Measurements from ENCODE around the gene HASPIN. TPM values are rescaled to one million over a fixed set of nuclear protein-coding genes. Genes with fewer than 3 reads are reported as not detected.

Gene HASPIN
- total RNA-seq, 6 experiments from 2014 or later, result 3.5 to 8.0 (median 7.0) TPM

DNA sequence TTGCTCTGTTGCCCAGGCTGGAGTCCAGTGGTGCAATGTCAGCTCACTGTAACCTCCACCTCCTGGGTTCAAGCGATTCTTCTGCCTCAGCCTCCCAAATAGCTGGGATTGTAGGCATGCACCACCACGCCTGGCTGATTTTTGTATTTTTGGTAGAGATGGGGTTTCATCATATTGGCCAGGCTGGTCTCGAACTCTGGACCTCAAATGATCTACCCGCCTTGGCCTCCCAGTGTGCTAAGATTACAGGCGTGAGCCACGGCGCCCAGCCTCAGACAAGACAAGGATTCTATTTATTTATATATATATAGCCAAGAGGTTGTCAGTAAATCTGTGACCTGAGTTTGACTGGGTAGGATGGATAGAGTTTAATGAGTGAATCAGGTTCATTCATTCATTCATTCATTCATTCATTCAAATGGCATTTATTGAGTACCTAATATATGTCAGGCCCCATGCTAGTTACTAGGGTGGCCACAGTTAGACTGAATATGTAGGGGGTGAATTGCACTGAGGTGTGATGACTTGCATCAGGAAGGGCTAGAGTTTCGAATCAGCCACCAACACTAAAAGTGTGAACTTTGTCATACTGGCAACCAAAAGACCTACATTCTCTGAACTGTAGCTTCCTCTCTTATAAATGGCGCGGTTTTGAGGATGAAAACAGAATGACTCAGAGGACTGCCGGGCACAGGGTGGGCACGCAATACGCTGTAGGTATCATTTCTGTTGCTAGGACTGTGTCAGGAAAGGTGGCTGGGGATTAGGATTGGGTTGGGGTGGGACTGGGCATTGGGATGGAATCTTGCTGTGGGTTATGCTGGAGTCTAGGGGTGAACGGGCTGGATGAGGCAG lies 39.4 kb downstream of the HASPIN start:
- DNase-seq, result no peak
- H3K4me1 Mint-ChIP-seq (ENCODE audit: low read depth), result peaks cover 6% of the 10 kb centered on the region; the same call in 1 of the 2 replicates
- H3K27me3 Mint-ChIP-seq (ENCODE audit: insufficient read depth), result peaks cover 8% of the 10 kb centered on the region
- H3K27ac Mint-ChIP-seq, result no peak overlapping the region
- H3K4me3 Mint-ChIP-seq, result no peak overlapping the region
- peaks cover 25% of the 10 kb centered on the region for H3K9me3 Mint-ChIP-seq
- H3K36me3 Mint-ChIP-seq (ENCODE audit: low read depth), result peaks cover 17% of the 10 kb centered on the region
- TF ChIP-seq CTCF (IDR thresholded peaks at IDR 0.05), result no peak

DNA sequence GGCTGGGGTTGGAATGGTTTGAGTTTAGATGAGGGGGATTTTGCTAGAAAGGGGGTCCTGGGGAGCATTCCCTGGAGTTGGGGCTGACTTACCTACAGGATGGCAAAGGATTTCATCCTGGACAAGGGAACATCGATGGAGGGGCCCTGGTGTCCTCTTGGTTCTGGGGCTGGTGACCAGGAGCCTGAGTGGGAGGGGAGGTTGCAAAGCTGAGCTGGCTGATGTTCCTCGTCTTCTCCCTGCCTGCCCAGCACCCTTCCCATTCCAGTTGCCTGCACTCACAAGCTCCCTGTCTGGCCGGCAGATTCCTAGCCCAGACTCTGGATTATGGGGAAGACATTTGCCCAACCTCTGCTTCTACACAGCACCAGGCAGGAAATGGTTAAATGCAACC lies 40.1 kb downstream of the HASPIN start:
- peaks cover 29% of the 10 kb centered on the region for H3K9me3 Mint-ChIP-seq
- H3K27ac Mint-ChIP-seq, result no peak overlapping the region
- peaks cover 17% of the 10 kb centered on the region for H3K36me3 Mint-ChIP-seq (ENCODE audit: low read depth)
- peaks cover 12% of the 10 kb centered on the region for H3K27me3 Mint-ChIP-seq (ENCODE audit: insufficient read depth)
- no peak overlapping the region for H3K4me3 Mint-ChIP-seq
- no peak for TF ChIP-seq CTCF (IDR thresholded peaks at IDR 0.05)
- peaks cover 6% of the 10 kb centered on the region; the same call in 1 of the 2 replicates for H3K4me1 Mint-ChIP-seq (ENCODE audit: low read depth)
- no peak for DNase-seq

GRCh38 chr17:3765981-3766380 lies 42.3 kb downstream of the HASPIN start:
- no peak overlapping the region for H3K4me3 Mint-ChIP-seq
- DNase-seq, result no peak

GRCh38 chr17:3766779-3767178 lies 43.1 kb downstream of the HASPIN start:
- Mint-ChIP-seq H3K27me3 (ENCODE audit: insufficient read depth) (peaks cover 10% of the 10 kb centered on the region), H3K9me3 (peaks cover 12% of the 10 kb centered on the region; the same call in 1 of the 2 replicates), H3K4me3 (no peak overlapping the region), H3K27ac (no peak overlapping the region), H3K36me3 (ENCODE audit: low read depth) (peaks cover 5% of the 10 kb centered on the region; the same call in 1 of the 2 replicates), H3K4me1 (ENCODE audit: low read depth) (peaks cover 7% of the 10 kb centered on the region; the same call in 1 of the 2 replicates)
- no peak for DNase-seq
- TF ChIP-seq CTCF (IDR thresholded peaks at IDR 0.05), result no peak

More at GRCh38 chr17:3765981-3766380, 42.3 kb downstream of the HASPIN start:
- TF ChIP-seq CTCF (IDR thresholded peaks at IDR 0.05), result no peak
- Mint-ChIP-seq H3K36me3 (ENCODE audit: low read depth) (peaks cover 7% of the 10 kb centered on the region), H3K27me3 (ENCODE audit: insufficient read depth) (peaks cover 9% of the 10 kb centered on the region), H3K27ac (no peak overlapping the region), H3K4me1 (ENCODE audit: low read depth) (peaks cover 6% of the 10 kb centered on the region; the same call in 1 of the 2 replicates), H3K9me3 (peaks cover 13% of the 10 kb centered on the region; the same call in 1 of the 2 replicates)

DNA sequence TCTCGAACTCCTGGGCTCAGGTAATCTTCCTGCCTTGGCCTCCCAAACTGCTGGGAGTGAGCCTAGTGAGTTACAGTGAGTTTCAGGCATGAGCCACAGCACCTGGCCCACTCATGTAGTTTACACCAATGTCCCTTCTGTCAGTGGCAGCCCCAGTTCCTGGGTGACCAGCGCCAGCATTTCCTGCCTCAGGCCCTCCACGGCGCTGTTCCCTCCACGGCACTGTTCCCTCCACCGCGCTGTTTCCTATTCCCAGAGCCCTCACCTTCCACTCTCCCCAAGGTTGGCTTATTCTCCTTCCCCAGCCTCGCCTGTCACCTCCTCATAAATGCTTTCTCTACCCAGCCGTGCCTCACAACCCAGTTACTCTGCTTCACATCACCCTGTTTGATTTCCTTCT lies 44.6 kb downstream of the HASPIN start:
- Mint-ChIP-seq H3K27ac (no peak overlapping the region), H3K27me3 (ENCODE audit: insufficient read depth) (peaks cover 10% of the 10 kb centered on the region), H3K36me3 (ENCODE audit: low read depth) (peaks cover 5% of the 10 kb centered on the region; the same call in 1 of the 2 replicates), H3K9me3 (peaks cover 12% of the 10 kb centered on the region; the same call in 1 of the 2 replicates), H3K4me1 (ENCODE audit: low read depth) (peaks cover 15% of the 10 kb centered on the region), H3K4me3 (no peak overlapping the region)
- no peak for TF ChIP-seq CTCF (IDR thresholded peaks at IDR 0.05)
- no peak for DNase-seq
